GM21528 (cell line): Measurements from ENCODE around the gene SEMA6B.

Experiments used
- ATAC-seq: cut with Tn5 transposase; IDR thresholded peaks from one replicate; pipeline ENCODE4 v1.9.1; 2021; ENCODE audit warnings: mild to moderate bottlenecking, moderate library complexity; ENCODE audit not compliant: unreplicated experiment, low FRiP score

The SEMA6B gene

GRCh38 chr19:4589579-4590410 lies 30.3 kb upstream of the SEMA6B start:
- ATAC-seq: no peak

DNA sequence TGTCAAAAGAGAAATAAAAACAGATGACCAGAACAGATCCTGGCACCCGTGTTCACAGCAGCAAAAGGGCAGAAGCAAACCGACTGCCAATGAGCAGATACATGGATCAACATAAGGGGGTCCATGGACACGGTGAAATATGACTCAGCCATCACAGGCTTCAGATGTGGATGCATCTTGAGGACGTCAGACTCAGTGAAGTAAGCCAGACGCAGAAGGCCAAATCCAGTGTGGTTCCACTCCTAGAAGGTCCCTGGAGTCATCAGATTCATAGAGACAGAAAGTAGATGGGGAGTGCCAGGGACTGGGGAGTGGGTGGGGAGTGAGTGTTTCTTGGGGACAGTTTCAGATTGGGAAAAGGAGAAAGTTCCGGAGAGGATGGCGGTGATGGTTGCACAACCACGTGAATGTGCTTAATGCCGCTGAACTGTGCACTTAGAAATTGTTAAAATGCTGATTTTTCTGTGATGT lies 28.8 kb upstream of the SEMA6B start:
- ATAC-seq: no peak

DNA sequence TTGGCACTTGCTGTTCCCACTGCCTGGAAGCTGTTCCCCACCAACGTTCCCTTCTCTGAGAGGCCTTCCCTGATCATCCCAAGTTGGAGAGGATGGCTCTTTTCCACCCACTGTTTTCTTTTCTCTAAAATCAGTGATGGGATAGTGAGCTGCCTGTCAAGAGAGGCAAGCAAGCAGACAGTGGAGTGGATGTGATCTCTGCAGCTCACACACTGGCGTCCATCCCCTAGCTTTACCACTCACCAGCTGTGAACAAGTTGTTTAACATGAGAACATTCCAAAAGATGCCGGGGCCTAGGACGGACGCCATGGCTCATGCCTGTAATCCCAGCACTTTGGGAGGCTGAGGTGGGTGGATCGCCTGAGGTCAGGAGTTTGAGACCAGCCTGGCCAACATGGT lies 28.0 kb upstream of the SEMA6B start:
- no peak for ATAC-seq

GRCh38 chr19:4586691-4587090 lies 27.2 kb upstream of the SEMA6B start:
- no peak for ATAC-seq

DNA sequence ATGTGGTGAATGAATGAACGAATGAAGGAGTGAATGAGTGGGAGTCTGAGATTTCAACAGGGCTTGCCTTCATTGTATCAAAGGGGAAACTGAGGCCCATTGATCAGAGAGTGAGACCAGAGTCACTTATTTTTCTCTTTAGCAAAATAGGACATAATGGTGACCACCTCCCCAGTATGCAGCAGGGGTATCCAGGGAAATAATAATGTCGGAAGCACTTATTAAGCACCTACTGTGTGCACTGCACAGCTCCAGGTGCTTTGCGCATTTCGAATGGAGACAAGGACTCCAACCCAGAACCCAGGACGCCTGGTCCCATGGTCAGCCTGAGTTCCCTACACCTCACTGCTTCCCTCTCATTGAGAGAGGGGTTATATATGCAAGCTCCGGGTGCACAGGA lies 26.8 kb upstream of the SEMA6B start:
- ATAC-seq: no peak

GRCh38 chr19:4585556-4585955 lies 26.1 kb upstream of the SEMA6B start:
- no peak for ATAC-seq

GRCh38 chr19:4584670-4585460 lies 25.4 kb upstream of the SEMA6B start:
- no peak for ATAC-seq

DNA sequence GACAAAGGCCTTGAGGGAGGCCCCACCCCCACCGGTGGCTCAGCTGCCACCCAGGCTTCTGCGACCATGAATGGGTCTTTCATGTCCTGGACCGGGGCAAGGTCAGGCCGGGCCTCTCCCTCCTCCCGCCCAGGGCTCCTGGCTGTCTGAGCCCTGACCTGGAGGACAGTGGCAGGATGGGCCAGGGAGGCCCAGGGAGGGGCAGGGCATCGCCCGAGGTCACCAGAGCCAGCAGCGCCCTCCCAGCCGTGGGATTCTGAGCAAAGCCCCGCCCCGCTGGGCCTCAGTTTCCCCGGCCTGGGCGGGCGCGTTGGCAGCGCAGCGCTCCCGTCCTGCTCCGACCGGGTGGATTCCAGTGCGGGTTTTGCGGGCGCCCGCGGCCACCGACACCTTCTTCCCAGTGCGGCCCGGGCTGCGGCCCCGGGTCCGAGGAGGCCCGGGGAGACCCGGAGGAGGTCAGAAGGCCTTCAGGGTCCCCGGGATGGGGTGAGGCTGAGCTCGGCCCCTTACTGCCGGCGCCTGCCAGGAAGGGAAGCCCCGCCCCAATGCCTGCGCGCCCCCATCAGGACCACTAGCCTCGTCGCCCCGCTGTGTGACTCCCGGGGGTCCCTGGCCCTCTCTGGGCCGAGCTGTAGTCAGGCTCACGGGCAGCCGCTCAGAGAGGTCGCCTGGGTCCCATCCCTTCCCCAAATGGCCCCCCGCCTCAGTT lies 24.6 kb upstream of the SEMA6B start:
- no peak for ATAC-seq

- no peak for ATAC-seq
Measured at GRCh38 chr19:4582980-4583842, 23.7 kb upstream of the SEMA6B start.

DNA sequence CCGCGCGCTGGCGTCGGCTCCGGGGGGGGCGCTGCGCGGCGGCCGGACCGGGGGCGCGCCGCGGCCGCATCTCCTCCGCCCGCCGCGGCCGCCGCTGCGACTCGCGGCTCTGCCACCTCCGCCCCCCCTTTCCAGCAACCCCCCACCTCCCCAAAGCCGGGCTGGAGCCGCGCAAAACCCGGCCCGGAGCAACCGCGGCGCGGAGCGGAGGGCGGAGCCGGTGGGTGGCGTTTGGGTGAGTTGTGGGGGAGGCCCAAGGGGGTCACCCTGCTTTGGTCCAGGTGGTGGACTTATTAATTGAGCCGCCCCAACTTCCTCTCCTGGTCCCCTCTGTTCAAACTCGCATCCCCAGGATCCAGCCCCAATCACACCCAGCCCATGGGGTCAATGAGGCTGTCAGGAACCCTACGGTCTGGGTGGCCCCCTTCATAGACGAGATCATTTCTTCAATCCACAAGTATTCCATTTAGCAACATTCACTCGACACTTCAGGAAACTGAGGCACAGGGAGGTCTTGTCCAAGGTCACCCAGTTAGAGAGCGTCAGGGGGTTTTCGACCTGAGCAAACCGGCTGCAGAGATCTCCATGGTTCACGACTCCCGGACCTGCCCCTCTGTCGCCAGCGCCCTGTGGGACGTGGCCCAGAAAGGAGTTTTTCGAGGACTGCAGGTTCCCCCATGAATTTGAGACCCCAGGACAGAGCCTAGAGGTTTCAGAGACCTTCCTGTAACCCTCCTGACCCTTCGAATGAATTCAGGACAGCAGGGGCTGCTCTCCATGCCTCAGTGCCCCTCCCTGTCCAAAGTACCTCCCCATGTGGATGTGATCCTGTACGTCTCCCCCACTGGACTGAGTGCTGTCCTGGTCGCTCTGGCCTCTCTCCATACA lies 22.4 kb upstream of the SEMA6B start:
- ATAC-seq: no peak

GRCh38 chr19:4580961-4581665 lies 21.6 kb upstream of the SEMA6B start:
- no peak for ATAC-seq

DNA sequence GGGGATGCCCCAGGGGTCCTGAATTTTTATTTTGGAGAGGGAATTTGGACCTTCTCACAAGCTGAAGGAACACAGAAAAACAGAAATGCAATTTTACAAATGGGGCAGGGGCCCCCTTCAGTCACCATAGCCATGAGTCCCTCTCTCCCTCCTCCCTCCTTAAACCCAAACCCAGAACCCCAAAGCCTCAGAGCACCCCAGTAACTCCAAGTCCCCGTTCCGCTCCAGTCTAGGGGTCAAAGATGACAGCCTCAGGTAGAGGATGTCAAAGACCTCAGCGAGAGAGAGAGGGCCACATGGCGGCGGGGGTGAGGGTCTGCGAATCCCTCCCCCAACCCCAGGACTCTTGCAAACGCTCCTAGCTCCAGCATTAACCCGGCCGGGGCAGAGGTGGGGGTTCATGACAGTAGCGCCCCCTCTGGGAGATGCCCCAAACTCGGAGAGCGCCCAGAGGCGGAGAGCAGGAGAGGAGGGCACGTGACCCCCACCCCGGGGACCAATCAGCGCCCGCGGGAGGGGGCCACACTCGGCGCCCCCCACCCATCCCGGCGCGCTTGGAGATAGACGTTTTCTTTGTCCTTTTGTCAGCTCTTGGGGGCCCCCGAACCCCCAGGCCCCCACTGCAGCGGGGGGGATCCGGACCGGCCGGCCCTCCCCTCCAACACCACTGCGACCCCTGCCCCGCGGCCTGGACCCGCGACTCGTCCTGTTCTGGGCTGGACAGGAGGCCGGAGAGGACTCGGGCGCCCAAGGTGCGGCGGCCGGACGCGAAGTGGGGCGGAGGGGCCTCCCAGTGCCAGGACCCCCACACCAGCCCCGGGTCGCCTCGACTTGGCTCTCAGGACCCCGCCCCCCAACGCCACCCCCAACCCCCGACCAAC lies 20.8 kb upstream of the SEMA6B start:
- no peak for ATAC-seq

GRCh38 chr19:4579389-4579788 lies 19.9 kb upstream of the SEMA6B start:
- no peak for ATAC-seq

DNA sequence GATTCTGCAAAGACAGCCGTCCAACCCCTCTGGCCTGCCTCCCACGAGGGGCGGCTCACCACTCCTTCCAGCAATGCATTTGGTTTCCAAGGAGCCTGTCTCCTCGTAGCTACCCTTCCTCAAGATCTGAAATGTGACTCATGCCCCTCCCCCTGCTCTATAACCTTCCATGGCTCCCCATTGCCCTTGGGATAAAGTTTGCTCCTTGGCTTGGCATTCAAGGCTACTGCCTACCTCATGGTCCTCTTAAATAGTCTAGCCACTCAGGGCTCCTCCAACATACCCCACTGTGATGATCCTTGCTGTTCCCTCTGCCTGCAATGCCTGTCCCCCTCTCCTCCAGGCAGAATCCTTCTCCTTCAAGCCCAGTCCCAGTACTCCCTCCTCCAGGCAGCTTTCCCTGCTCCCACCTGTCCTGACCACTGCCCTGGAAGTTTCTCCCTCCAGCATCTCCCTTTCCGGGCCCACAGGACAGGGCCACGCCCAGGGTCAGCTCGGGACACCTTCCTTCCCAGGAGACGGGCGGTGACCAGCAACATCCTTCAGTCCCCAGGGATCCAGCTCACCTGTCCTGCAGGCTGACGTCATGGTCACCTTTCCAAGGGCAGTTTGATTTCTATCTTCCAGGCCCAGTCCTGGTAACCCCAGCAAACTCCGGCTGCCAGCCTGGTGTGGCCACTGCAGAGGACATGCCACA lies 19.2 kb upstream of the SEMA6B start:
- no peak for ATAC-seq

GRCh38 chr19:4577020-4577782 lies 17.7 kb upstream of the SEMA6B start:
- no peak for ATAC-seq
